Neutrophil (primary cell): ENCODE measurements around the gene DUOXA2.
"Not testable (repeated sequence)": the region's sequence is repeated elsewhere in the genome, so short reads cannot be mapped to it uniquely, and the experiment has no call there.

Experiments used
- H3K27ac ChIP-seq: fragments of 200-600 bp; sonication (generic); 2 replicates; pipeline ENCODE4 v1.5.1; 2016; ENCODE audit warnings: mild to moderate bottlenecking, moderate library complexity
- H3K27me3 ChIP-seq: fragments of 200-600 bp; sonication (generic); 2 replicates; pipeline ENCODE4 v1.6.0; 2016; ENCODE audit warnings: mild to moderate bottlenecking
- H3K36me3 ChIP-seq: fragments of 200-600 bp; sonication (generic); 2 replicates; pipeline ENCODE4 v1.5.1; 2017
- H3K4me1 ChIP-seq, 2 experiments: fragments of 200-600 bp in 1 of 2; sonication (generic) in 1 of 2; 1 replicate in 1 of 2; 2 replicates in 1 of 2; pipeline versions ENCODE4 v1.5.1 to v1.6.1; 2013 to 2016; ENCODE audit warnings: low read depth in 1 of 2, low read length in 1 of 2, mild to moderate bottlenecking in 1 of 2, moderate library complexity in 1 of 2; ENCODE audit not compliant: control insufficient read depth in 1 of 2, insufficient read depth in 1 of 2
- H3K4me3 ChIP-seq, 2 experiments: fragments of 200-600 bp in 1 of 2; sonication (generic) in 1 of 2; 1 replicate in 1 of 2; 2 replicates in 1 of 2; pipeline ENCODE4 v1.5.1; 2013 to 2016; ENCODE audit warnings: low read depth in 1 of 2, low read length in 1 of 2, mild to moderate bottlenecking in 1 of 2, moderate library complexity in 1 of 2
- H3K9me3 ChIP-seq: fragments of 200-600 bp; sonication (generic); 2 replicates; pipeline ENCODE4 v1.5.1; 2016
- TF ChIP-seq, protein P1 (sequence below): fragments of 200-600 bp; sonication (generic); IDR thresholded peaks from 2 replicates; pipeline ENCODE4 v1.5.1; 2016; ENCODE audit warnings: antibody characterized with exemption

Gene DUOXA2

DNA sequence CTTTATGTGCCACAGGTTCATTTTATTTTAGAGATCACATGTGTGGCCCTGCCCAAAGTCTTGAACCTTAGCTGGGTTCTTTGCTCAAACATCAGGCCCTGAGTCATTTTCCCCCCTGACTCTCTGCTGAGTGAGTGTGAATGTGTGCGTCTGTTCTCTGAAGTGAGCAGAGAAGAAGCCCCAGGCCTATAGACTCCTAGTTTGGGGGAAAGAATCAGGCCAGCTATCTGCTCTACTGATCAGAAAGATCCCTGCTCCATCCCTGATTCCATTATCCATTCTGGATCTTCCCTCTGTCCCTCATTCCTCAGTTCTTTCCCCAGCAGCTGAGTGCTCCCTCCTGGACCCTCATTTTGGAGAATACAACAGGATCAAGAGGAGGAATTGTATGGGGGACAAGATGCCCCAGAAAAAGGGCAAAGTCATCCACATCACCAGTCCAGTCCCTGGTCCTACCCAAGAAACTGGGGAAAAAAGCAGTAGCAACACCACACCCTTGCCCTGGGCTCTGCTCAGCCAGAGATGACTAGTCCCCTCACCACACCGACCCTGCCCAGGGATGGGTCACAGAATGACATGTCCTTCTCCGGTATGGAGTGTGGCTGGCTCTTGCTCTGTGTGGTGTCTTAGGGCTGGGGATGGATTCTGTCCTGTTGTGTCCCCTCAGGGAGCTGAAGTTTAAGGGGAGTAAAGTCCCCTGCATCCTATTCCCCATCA lies 18.9 kb downstream of the DUOXA2 start:
- peaks cover 0 to 14% of the 10 kb centered on the region in 2 experiments for H3K4me1 ChIP-seq
- H3K27ac ChIP-seq = no peak overlapping the region
- H3K4me3 ChIP-seq = no peak overlapping the region
- no peaks in the 10 kb centered on the region for H3K36me3 ChIP-seq
- no peaks in the 10 kb centered on the region for H3K9me3 ChIP-seq
- TF ChIP-seq, protein P1, sequence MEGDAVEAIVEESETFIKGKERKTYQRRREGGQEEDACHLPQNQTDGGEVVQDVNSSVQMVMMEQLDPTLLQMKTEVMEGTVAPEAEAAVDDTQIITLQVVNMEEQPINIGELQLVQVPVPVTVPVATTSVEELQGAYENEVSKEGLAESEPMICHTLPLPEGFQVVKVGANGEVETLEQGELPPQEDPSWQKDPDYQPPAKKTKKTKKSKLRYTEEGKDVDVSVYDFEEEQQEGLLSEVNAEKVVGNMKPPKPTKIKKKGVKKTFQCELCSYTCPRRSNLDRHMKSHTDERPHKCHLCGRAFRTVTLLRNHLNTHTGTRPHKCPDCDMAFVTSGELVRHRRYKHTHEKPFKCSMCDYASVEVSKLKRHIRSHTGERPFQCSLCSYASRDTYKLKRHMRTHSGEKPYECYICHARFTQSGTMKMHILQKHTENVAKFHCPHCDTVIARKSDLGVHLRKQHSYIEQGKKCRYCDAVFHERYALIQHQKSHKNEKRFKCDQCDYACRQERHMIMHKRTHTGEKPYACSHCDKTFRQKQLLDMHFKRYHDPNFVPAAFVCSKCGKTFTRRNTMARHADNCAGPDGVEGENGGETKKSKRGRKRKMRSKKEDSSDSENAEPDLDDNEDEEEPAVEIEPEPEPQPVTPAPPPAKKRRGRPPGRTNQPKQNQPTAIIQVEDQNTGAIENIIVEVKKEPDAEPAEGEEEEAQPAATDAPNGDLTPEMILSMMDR = no peak
- peaks cover 98% of the 10 kb centered on the region for H3K27me3 ChIP-seq

DNA sequence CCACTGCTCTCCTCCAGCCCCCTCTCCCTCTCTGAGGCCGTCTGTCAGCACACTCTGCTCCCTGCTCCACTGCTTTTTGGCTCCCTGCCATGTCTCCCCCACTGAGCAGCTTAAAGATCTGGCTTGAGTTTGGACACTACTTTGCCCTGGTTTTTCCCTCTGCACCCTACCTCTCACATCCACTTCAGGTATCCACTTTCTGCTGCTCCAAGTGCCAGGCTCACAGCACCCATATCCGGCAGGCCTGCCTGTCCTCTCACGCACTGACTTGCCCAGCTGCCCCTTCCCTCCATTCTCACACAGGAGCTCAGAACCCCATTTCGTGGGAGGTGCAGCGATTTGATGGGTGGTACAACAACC lies 19.4 kb downstream of the DUOXA2 start:
- TF ChIP-seq, protein P1 = no peak
- Histone ChIP-seq H3K4me1 (peaks cover 0 to 14% of the 10 kb centered on the region in 2 experiments), H3K36me3 (no peaks in the 10 kb centered on the region), H3K27ac (no peak overlapping the region), H3K27me3 (peaks cover 96% of the 10 kb centered on the region), H3K9me3 (no peaks in the 10 kb centered on the region), H3K4me3 (no peak overlapping the region)

DNA sequence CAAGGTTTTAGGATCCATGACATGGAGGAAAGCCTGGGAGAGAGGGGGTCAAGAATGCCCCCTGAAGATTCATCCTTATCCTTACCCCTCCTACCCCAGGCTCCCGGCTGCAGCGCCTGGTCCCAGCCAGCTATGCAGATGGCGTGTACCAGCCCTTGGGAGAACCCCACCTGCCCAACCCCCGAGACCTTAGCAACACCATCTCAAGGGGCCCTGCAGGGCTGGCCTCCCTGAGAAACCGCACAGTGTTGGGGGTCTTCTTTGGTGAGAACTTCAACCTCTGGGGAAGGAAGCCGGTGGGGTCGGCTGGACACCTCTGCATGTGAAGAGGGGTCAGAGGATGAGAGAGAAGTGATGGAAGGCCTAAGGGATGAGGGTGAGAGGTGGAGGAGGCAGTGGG lies 19.9 kb downstream of the DUOXA2 start:
- Histone ChIP-seq H3K9me3 (no peaks in the 10 kb centered on the region), H3K4me3 (no peak overlapping the region), H3K27ac (no peak overlapping the region), H3K36me3 (no peaks in the 10 kb centered on the region), H3K4me1 (peaks cover 0 to 14% of the 10 kb centered on the region in 2 experiments), H3K27me3 (peaks cover 90% of the 10 kb centered on the region)
- TF ChIP-seq, protein P1 = no peak

DNA sequence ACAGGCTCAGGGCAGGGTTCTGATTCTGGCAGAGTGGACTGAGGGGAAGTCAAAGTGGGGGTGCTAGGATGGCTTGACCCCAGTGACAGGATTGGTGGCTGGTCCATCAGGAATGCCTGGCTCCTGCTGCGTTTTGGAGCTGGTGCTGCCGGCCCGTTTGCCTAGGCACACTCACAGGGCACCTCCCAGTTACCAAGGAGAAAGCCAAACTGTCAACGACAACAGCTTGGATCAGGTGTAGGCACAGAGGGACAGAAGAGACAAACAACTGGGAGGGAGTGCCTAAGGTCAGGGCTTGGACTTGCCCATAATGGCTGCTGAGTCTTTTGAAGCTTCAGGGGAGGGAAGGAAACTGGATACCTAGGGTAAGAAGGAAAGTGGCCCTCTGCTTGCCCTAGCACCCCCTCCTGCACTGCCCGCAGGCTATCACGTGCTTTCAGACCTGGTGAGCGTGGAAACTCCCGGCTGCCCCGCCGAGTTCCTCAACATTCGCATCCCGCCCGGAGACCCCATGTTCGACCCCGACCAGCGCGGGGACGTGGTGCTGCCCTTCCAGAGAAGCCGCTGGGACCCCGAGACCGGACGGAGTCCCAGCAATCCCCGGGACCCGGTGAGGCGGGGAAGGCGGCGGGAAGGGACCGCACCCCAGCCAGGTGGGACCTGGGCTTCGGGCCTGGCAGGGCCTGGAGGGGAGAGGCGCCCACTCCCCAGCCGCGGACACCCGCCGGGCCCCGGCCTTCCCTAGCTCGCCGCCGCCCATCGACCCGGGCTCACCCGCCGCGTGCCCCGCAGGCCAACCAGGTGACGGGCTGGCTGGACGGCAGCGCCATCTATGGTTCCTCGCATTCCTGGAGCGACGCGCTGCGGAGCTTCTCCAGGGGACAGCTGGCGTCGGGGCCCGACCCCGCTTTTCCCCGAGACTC lies 20.8 kb downstream of the DUOXA2 start:
- Histone ChIP-seq H3K4me3 (no peak overlapping the region), H3K4me1 (peaks cover 0 to 7% of the 10 kb centered on the region in 2 experiments), H3K27ac (no peak overlapping the region), H3K27me3 (peaks cover 82% of the 10 kb centered on the region), H3K36me3 (no peaks in the 10 kb centered on the region), H3K9me3 (no peaks in the 10 kb centered on the region)
- TF ChIP-seq, protein P1 = no peak

DNA sequence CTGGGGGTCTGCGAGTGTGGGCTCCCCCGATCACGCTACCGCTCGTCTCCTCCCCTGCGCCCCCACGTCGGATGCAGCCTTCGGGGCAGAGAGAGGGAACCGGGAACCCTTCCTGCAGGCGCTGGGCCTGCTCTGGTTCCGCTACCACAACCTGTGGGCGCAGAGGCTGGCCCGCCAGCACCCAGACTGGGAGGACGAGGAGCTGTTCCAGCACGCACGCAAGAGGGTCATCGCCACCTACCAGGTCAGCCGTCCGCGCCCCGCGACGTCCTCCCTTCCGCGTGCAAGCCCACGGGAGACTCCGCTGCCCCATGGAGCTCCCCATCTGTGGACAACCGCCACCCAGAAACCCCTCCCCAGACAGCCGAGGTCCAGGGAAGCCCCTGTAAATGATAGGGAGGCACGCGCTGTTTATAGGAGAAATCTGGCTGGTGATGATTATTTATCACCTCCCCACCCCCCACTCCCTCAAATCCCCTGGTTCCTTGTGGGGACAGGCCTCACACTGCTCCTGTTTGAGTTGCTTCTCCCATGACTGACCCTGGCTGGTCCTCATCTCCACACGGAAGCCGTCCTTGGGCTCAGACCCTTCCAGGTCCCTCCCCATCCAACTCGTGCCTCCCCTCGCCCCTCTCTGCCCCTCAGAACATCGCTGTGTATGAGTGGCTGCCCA lies 21.7 kb downstream of the DUOXA2 start:
- not testable (repeated sequence) for H3K36me3 ChIP-seq, H3K9me3 ChIP-seq, H3K4me1 ChIP-seq, H3K27ac ChIP-seq, H3K4me3 ChIP-seq
- H3K27me3 ChIP-seq = peaks cover 73% of the 10 kb centered on the region
